Regular cardiac myocyte (primary cell): ENCODE results near the gene FOLH1. TPM values are rescaled to one million over a fixed set of nuclear protein-coding genes. Genes with fewer than 3 reads are reported as not detected.

Experiments used
- total RNA-seq: library from RNA; depleted of rRNA; stranded (reverse); fragments of >200 nt; gene quantifications from 2 replicates; pipeline ENCODE4 v1.2.3, GENCODE V29; 2014

The FOLH1 gene
- 0.28 TPM in 1 of 2 replicates, not detected in the other for total RNA-seq

DNA sequence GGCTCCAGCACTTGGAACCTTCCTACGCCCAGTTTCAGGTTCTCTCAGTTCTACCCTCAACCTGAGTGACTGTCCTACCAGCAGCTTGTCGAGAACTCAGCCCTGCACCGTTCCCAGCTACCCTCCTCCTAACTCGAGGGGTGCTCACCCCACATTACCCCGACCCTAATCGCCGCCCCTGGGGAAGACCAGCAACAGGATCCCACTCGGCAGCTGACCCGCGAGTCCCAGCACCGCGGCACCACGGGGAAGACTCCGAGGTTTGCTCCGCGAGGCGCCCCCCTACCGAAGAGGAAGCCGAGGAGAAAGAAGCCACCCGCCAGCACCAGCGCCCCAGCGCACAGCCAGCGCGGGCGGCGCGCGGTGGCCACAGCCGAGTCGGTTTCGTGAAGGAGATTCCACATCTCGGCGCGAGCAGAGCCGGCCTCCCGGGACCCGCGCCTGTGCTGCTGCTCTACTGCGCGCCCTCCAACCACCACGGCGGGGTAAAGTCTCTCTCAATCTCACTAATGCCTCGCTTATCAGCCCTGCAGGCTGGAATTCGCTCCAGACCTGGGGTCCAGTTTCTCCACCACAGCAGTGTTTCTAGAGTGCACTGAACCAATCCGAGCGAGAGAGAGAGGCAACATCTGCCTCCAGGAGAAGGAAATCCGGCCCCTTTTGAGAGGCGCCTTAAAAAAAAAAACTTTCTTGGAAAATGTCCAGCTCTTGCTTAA lies at the start of gene FOLH1:
FOLH1 (minus strand) TSS at position 597 of the 716 bp plus-strand sequence; CDS start at position 404, 193 bp downstream.

Other genes with a start within 250 kb of the FOLH1 start
- gene TRIM51G, start 224.7 kb downstream of the FOLH1 start, total RNA-seq, result not detected in 2 replicates
- gene TRIM49B, start 179.8 kb downstream of the FOLH1 start, total RNA-seq, result not detected in 2 replicates
- not detected in 2 replicates for gene TRIM64C, start 149.5 kb downstream of the FOLH1 start, total RNA-seq